Fibroblast of skin of right biceps (primary cell): Measurements from ENCODE around the gene P2RX3.

Source experiments
- DNase-seq: peaks from one replicate; pipeline ENCODE4 v3.0.0-alpha.2; 2013

P2RX3 gene

GRCh38 chr11:57310091-57310490, 28.1 kb upstream of the P2RX3 start:
- DNase-seq: no peak

- DNase-seq: no peak
These were observed 27.5 kb upstream of the P2RX3 start for GRCh38 chr11:57310630-57311086.

GRCh38 chr11:57311109-57311936, 26.8 kb upstream of the P2RX3 start:
- peak; percentile 97 for DNase-seq

GRCh38 chr11:57312511-57313021, 25.6 kb upstream of the P2RX3 start:
- no peak for DNase-seq

GRCh38 chr11:57313071-57313787, 24.9 kb upstream of the P2RX3 start:
- no peak for DNase-seq

- DNase-seq: no peak
These were observed 24.4 kb upstream of the P2RX3 start for GRCh38 chr11:57313788-57314135.

GRCh38 chr11:57314221-57314973, 23.8 kb upstream of the P2RX3 start:
- DNase-seq: no peak

- DNase-seq: peak; percentile 80
These were observed 22.7 kb upstream of the P2RX3 start for GRCh38 chr11:57315491-57315890.

- DNase-seq: no peak
These were observed 22.1 kb upstream of the P2RX3 start for GRCh38 chr11:57316017-57316416.

GRCh38 chr11:57318178-57318577, 20.0 kb upstream of the P2RX3 start:
- no peak for DNase-seq

- no peak for DNase-seq
These were observed 18.0 kb upstream of the P2RX3 start for GRCh38 chr11:57320067-57320718.

GRCh38 chr11:57320719-57321387, 17.3 kb upstream of the P2RX3 start:
- no peak for DNase-seq

GRCh38 chr11:57321388-57322255, 16.5 kb upstream of the P2RX3 start:
- no peak for DNase-seq

GRCh38 chr11:57322256-57323166, 15.6 kb upstream of the P2RX3 start:
- DNase-seq: peak; percentile 99

GRCh38 chr11:57323167-57323854, 14.8 kb upstream of the P2RX3 start:
- DNase-seq: no peak

- no peak for DNase-seq
These were observed 14.3 kb upstream of the P2RX3 start for GRCh38 chr11:57323855-57324153.

- DNase-seq: peak; percentile 53
These were observed 13.8 kb upstream of the P2RX3 start for GRCh38 chr11:57324154-57324885.

- DNase-seq: peak; percentile 98
These were observed 13.0 kb upstream of the P2RX3 start, which contains the start of gene TNKS1BP1 for GRCh38 chr11:57324886-57325734. Gene TNKS1BP1 (minus strand): TSS chr11:57324952. CDS start chr11:57321885, 3,067 bp downstream.
